Skeletal muscle cell (primary cell): ENCODE data around the gene SLC4A4.

Experiments
- DNase-seq: peaks from one replicate; pipeline ENCODE4 v3.0.0-alpha.2; 2010; ENCODE audit warnings: low read depth
- H3K4me3 ChIP-seq: 2 replicates; pipeline ENCODE4 v1.5.1; 2011; ENCODE audit warnings: low read depth, mild to moderate bottlenecking, control low read depth, low read length, moderate library complexity

The SLC4A4 gene

GRCh38 chr4:71518283-71518989, 179.6 kb downstream of the SLC4A4 start:
- no peak for DNase-seq
- H3K4me3 ChIP-seq: no peak overlapping the region

GRCh38 chr4:71520308-71520707, 181.5 kb downstream of the SLC4A4 start:
- no peak for DNase-seq

GRCh38 chr4:71520850-71521249, 182.0 kb downstream of the SLC4A4 start:
- DNase-seq: no peak
- no peak overlapping the region for H3K4me3 ChIP-seq

More at GRCh38 chr4:71520308-71520707, 181.5 kb downstream of the SLC4A4 start:
- H3K4me3 ChIP-seq: no peak overlapping the region

GRCh38 chr4:71524756-71525155, 185.9 kb downstream of the SLC4A4 start:
- H3K4me3 ChIP-seq: no peak overlapping the region
- no peak for DNase-seq

- no peak overlapping the region for H3K4me3 ChIP-seq
- DNase-seq: no peak
Observed at GRCh38 chr4:71526637-71527406, 188.0 kb downstream of the SLC4A4 start.

- H3K4me3 ChIP-seq: no peak overlapping the region
- DNase-seq: no peak
Observed at GRCh38 chr4:71532407-71532806, 193.6 kb downstream of the SLC4A4 start.

- H3K4me3 ChIP-seq: no peak overlapping the region
- no peak for DNase-seq
Observed at GRCh38 chr4:71533121-71533520, 194.3 kb downstream of the SLC4A4 start.

- DNase-seq: no peak
- no peak overlapping the region for H3K4me3 ChIP-seq
Observed at GRCh38 chr4:71537551-71538065, 198.8 kb downstream of the SLC4A4 start.

GRCh38 chr4:71538528-71538927, 199.7 kb downstream of the SLC4A4 start:
- no peak overlapping the region for H3K4me3 ChIP-seq
- DNase-seq: no peak

- DNase-seq: no peak
- H3K4me3 ChIP-seq: no peak overlapping the region
Observed at GRCh38 chr4:71540749-71541269, 202.0 kb downstream of the SLC4A4 start.

GRCh38 chr4:71541541-71541940, 202.7 kb downstream of the SLC4A4 start:
- DNase-seq: no peak
- H3K4me3 ChIP-seq: no peak overlapping the region

GRCh38 chr4:71545168-71545567, 206.3 kb downstream of the SLC4A4 start:
- no peak overlapping the region for H3K4me3 ChIP-seq
- peak; percentile 61 for DNase-seq

GRCh38 chr4:71549516-71550160, 210.8 kb downstream of the SLC4A4 start:
- no peak overlapping the region for H3K4me3 ChIP-seq
- DNase-seq: no peak

- DNase-seq: peak; percentile 30
Observed at GRCh38 chr4:71550220-71551165, 211.7 kb downstream of the SLC4A4 start.

GRCh38 chr4:71553605-71554004, 214.8 kb downstream of the SLC4A4 start:
- DNase-seq: peak; percentile 12
- H3K4me3 ChIP-seq: no peak overlapping the region

More at GRCh38 chr4:71550220-71551165, 211.7 kb downstream of the SLC4A4 start:
- no peak overlapping the region for H3K4me3 ChIP-seq

GRCh38 chr4:71554025-71554424, 215.2 kb downstream of the SLC4A4 start:
- no peak overlapping the region for H3K4me3 ChIP-seq
- no peak for DNase-seq

- no peak for DNase-seq
- H3K4me3 ChIP-seq: no peak overlapping the region
Observed at GRCh38 chr4:71558248-71558647, 219.4 kb downstream of the SLC4A4 start.

- no peak for DNase-seq
- no peak overlapping the region for H3K4me3 ChIP-seq
Observed at GRCh38 chr4:71559957-71560571, 221.2 kb downstream of the SLC4A4 start.
